ENCODE data around the gene DOCK3. TPM values are rescaled to one million over a fixed set of nuclear protein-coding genes. Genes with fewer than 3 reads are reported as not detected.

DOCK3 gene
- total RNA-seq, 1 donor from 2014 or later, result 21.0 TPM

- peaks cover 3% of the 10 kb centered on the region for H3K36me3 Mint-ChIP-seq
- no peaks in the 10 kb centered on the region for H3K27me3 Mint-ChIP-seq (ENCODE audit: low read depth)
- H3K4me3 Mint-ChIP-seq, result no peak overlapping the region
Measured at GRCh38 chr3:50982540-50983325, 308.0 kb downstream of the DOCK3 start.

GRCh38 chr3:50983887-50984286 is 309.2 kb downstream of the DOCK3 start:
- H3K27ac Mint-ChIP-seq, result no peak overlapping the region
- DNase-seq (ENCODE audit: low spot score in 2 of 2, unreplicated experiment in 2 of 2), result no peak
- H3K4me1 Mint-ChIP-seq, result no peaks in the 10 kb centered on the region
- H3K36me3 Mint-ChIP-seq, result peaks cover 5% of the 10 kb centered on the region
- peaks cover 6% of the 10 kb centered on the region for H3K9me3 Mint-ChIP-seq
- no peak overlapping the region for H3K4me3 Mint-ChIP-seq
- no peaks in the 10 kb centered on the region for H3K27me3 Mint-ChIP-seq (ENCODE audit: low read depth)
- no peak for TF ChIP-seq CTCF (IDR thresholded peaks at IDR 0.05; ENCODE audit: unreplicated experiment)

More at GRCh38 chr3:50982540-50983325, 308.0 kb downstream of the DOCK3 start:
- H3K9me3 Mint-ChIP-seq, result peaks cover 6% of the 10 kb centered on the region
- TF ChIP-seq CTCF (IDR thresholded peaks at IDR 0.05; ENCODE audit: unreplicated experiment), result no peak
- DNase-seq (ENCODE audit: low spot score in 2 of 2, unreplicated experiment in 2 of 2), result no peak
- H3K27ac Mint-ChIP-seq, result no peak overlapping the region
- H3K4me1 Mint-ChIP-seq, result no peaks in the 10 kb centered on the region

GRCh38 chr3:50985893-50986292 is 311.2 kb downstream of the DOCK3 start:
- Mint-ChIP-seq H3K36me3 (peaks cover 17% of the 10 kb centered on the region), H3K9me3 (peaks cover 16% of the 10 kb centered on the region), H3K4me1 (no peaks in the 10 kb centered on the region), H3K4me3 (no peak overlapping the region), H3K27me3 (ENCODE audit: low read depth) (no peaks in the 10 kb centered on the region), H3K27ac (no peak overlapping the region)
- no peak for DNase-seq (ENCODE audit: low spot score in 2 of 2, unreplicated experiment in 2 of 2)
- no peak for TF ChIP-seq CTCF (IDR thresholded peaks at IDR 0.05; ENCODE audit: unreplicated experiment)

- TF ChIP-seq CTCF (IDR thresholded peaks at IDR 0.05; ENCODE audit: unreplicated experiment), result no peak
- H3K4me1 Mint-ChIP-seq, result no peaks in the 10 kb centered on the region
- H3K36me3 Mint-ChIP-seq, result peaks cover 17% of the 10 kb centered on the region
- no peak for DNase-seq (ENCODE audit: low spot score in 2 of 2, unreplicated experiment in 2 of 2)
- H3K27ac Mint-ChIP-seq, result no peak overlapping the region
- H3K4me3 Mint-ChIP-seq, result no peak overlapping the region
- H3K9me3 Mint-ChIP-seq, result peaks cover 24% of the 10 kb centered on the region
- H3K27me3 Mint-ChIP-seq (ENCODE audit: low read depth), result no peaks in the 10 kb centered on the region
Measured at GRCh38 chr3:50986726-50987125, 312.0 kb downstream of the DOCK3 start.

GRCh38 chr3:50994537-50994936 is 319.8 kb downstream of the DOCK3 start:
- H3K9me3 Mint-ChIP-seq, result peaks cover 22% of the 10 kb centered on the region
- H3K36me3 Mint-ChIP-seq, result peaks cover 6% of the 10 kb centered on the region
- DNase-seq (ENCODE audit: low spot score in 2 of 2, unreplicated experiment in 2 of 2), result no peak
- no peaks in the 10 kb centered on the region for H3K4me1 Mint-ChIP-seq
- TF ChIP-seq CTCF (IDR thresholded peaks at IDR 0.05; ENCODE audit: unreplicated experiment), result no peak
- H3K27ac Mint-ChIP-seq, result no peak overlapping the region
- H3K27me3 Mint-ChIP-seq (ENCODE audit: low read depth), result no peaks in the 10 kb centered on the region
- H3K4me3 Mint-ChIP-seq, result no peak overlapping the region

Data from mesothelial cell of epicardium (in vitro differentiated cells).